NT2/D1 (cell line): ENCODE measurements around the gene PDZD4.
A peak's percentile ranks its signal among the peaks of the same experiment; 100 is the strongest.

Experiments
- DNase-seq: peaks from one replicate; pipeline ENCODE4 v3.0.0-alpha.2; 2011; ENCODE audit warnings: low read depth, low spot score
- H3K27me3 ChIP-seq: 2 replicates; pipeline ENCODE4 v1.6.0; 2011; ENCODE audit warnings: mild to moderate bottlenecking; ENCODE audit not compliant: insufficient read length, insufficient read depth
- H3K36me3 ChIP-seq: 2 replicates; pipeline ENCODE4 v1.6.1; 2011; ENCODE audit warnings: mild to moderate bottlenecking, low read length, mixed read lengths; ENCODE audit not compliant: insufficient read depth, insufficient read length
- H3K4me1 ChIP-seq: 2 replicates; pipeline ENCODE4 v1.5.1; 2011; ENCODE audit not compliant: insufficient read depth, insufficient read length
- H3K4me3 ChIP-seq: 2 replicates; pipeline ENCODE4 v1.5.1; 2011; ENCODE audit warnings: low read depth; ENCODE audit not compliant: insufficient read length
- H3K9ac ChIP-seq: 2 replicates; pipeline ENCODE4 v1.6.0; 2011; ENCODE audit warnings: low read depth; ENCODE audit not compliant: insufficient read length
- H3K9me3 ChIP-seq: 2 replicates; pipeline ENCODE4 v1.5.1; 2011; ENCODE audit warnings: mild to moderate bottlenecking, low read length; ENCODE audit not compliant: insufficient read depth
- SUZ12 ChIP-seq: IDR thresholded peaks from 2 replicates; pipeline ENCODE4 v1.6.1; 2011; ENCODE audit not compliant: insufficient read length, insufficient read depth; ENCODE audit errors: extremely low read depth
- YY1 ChIP-seq: IDR thresholded peaks from 2 replicates; pipeline ENCODE4 v1.6.1; 2011; ENCODE audit not compliant: insufficient read length, insufficient read depth
- ZNF274 ChIP-seq: IDR thresholded peaks from 2 replicates; pipeline ENCODE4 v1.6.1; 2011; ENCODE audit warnings: mild to moderate bottlenecking, low read depth, low read length

The PDZD4 gene

DNA sequence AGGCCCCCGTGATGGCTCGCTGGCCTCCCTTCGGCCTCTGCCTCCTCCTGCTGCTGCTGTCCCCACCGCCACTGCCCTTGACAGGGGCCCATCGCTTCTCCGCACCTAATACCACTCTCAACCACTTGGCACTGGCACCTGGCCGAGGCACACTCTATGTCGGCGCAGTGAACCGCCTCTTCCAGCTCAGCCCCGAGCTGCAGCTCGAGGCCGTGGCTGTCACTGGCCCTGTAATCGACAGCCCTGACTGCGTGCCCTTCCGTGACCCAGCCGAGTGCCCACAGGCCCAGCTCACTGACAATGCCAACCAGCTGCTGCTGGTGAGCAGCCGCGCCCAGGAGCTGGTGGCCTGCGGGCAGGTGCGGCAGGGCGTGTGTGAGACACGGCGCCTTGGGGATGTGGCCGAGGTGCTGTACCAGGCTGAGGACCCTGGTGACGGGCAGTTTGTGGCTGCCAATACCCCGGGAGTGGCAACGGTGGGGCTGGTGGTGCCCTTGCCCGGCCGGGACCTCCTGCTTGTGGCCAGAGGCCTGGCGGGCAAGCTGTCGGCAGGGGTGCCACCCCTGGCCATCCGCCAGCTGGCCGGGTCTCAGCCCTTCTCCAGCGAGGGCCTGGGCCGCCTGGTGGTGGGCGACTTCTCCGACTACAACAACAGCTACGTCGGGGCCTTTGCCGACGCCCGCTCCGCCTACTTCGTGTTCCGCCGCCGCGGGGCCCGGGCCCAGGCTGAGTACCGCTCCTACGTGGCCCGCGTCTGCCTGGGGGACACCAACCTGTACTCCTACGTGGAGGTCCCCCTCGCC is 63.3 kb downstream of the PDZD4 start:
- Histone ChIP-seq H3K36me3 (no peaks in the 10 kb centered on the region), H3K27me3 (no peaks in the 10 kb centered on the region), H3K4me3 (no peak overlapping the region), H3K9ac (no peak overlapping the region), H3K9me3 (no peaks in the 10 kb centered on the region), H3K4me1 (peaks cover 2% of the 10 kb centered on the region)
- TF ChIP-seq SUZ12, result no peak
- TF ChIP-seq YY1, result no peak
- TF ChIP-seq ZNF274, result no peak
- DNase-seq, result no peak

DNA sequence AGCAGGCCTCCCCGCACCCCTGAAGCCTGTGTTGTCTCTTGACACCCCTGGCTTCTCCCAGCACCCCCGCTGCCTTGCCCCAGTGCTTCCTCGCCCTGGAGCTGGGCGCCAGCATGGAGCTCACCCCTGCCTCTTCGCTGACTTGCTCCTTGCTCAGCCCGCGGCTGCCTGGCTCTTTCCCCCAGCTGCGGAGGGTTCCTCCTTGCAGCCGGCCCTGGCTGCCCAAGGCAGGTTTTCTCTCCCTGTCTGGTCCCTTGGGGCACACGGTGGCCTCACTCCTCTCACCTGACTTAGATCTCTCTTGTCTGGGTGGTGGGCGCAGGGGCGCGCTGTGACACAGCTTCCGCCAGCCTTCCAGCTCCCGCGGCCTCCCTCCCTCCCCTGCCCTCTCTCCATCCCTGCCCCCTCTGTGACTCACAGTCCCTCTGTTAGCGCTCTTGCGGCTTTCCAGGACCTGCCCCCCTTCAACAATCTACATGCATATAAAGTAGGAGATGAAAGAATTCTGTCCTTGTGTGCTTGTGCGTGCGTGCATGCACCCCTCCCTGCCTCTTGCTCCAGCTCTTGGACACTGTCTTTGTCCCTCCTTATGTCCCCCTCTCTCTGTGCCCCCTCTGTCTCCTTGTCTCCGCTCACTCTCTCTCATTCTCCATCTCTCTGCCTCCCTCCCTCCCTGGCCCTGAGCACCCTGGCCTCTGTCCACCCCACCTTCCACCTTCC is 64.1 kb downstream of the PDZD4 start:
- Histone ChIP-seq H3K4me1 (peaks cover 2% of the 10 kb centered on the region), H3K36me3 (no peaks in the 10 kb centered on the region), H3K9ac (peak overlapping the region; percentile 50), H3K4me3 (peak overlapping the region; percentile 24), H3K9me3 (no peaks in the 10 kb centered on the region), H3K27me3 (no peaks in the 10 kb centered on the region)
- TF ChIP-seq YY1 (no peak), ZNF274 (no peak), SUZ12 (no peak)
- DNase-seq, result peak; percentile 13

DNA sequence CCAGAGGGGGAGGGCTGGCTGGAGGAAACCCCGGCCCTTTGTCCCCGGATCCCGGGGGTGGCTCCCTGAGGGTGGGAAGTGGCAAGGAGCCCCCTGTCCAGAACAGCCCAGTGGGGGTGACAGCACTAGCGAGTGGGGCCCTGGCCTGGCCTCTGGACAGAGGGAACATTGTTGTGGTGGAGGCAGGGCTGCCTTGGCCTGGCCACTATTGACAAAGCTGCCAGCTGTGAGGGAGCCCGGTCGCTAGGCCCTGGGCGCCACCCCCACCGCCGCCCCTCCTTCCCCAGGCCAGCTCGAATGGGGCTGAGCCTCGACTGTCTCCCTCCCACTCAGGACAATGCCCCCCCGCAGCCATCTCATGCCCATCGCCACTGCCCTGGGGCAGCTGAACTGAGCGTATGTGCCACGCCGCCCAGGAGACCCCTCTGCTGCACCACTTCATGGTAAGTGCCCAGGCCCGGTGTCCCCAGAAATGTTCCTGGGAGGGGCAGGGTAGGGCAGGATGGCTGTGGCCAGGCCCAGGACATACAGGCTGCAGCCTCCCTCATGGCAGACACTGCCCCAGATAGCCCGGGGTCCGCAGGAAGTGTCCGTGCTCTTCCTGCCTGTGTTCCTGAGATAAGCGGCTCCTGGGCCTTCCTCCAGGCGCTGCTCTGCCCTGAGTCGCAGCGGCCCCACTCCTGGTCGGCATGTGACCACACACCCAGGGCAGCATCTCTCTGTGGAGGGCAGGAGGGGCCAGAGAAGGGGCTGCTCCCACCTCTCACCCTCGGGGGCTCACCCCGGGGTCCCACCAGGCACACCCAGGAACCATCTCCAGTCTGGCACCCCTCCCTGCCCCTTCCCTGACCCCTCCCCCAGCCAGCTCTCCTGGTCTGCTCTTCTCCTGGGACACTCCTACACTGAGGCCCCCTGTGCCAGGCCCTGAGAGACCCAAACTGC is 64.9 kb downstream of the PDZD4 start:
- DNase-seq, result no peak
- no peaks in the 10 kb centered on the region for H3K9me3 ChIP-seq
- peak overlapping the region; percentile 24 for H3K4me3 ChIP-seq

DNA sequence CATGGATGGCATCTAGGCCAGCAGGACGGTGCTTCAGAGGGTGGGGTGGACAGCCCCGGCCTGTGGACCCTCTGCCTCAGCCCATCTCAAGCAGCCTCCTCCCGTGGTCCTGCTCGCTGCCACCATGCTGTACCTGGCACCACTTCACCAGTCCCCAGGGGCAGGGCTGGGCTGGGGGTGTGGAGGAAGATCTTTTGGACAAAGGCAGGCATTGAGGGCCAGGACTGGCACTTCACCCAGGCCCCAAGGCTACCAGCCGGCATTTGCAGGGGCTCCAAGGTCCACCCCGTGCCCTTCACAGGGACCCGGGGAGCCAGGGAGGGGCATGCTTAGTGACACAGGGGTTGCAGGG is 65.6 kb downstream of the PDZD4 start:
- Histone ChIP-seq H3K9ac (no peak overlapping the region), H3K9me3 (no peaks in the 10 kb centered on the region), H3K36me3 (no peaks in the 10 kb centered on the region), H3K4me1 (peaks cover 2% of the 10 kb centered on the region), H3K27me3 (no peaks in the 10 kb centered on the region), H3K4me3 (no peak overlapping the region)
- TF ChIP-seq YY1 (no peak), ZNF274 (no peak), SUZ12 (no peak)
- no peak for DNase-seq

More for the DNA sequence above, 64.9 kb downstream of the PDZD4 start:
- no peaks in the 10 kb centered on the region for H3K27me3 ChIP-seq
- TF ChIP-seq SUZ12, result no peak
- TF ChIP-seq ZNF274, result no peak
- no peak for TF ChIP-seq YY1
- H3K9ac ChIP-seq, result peak overlapping the region; percentile 56
- H3K4me1 ChIP-seq, result peaks cover 2% of the 10 kb centered on the region
- H3K36me3 ChIP-seq, result no peaks in the 10 kb centered on the region

DNA sequence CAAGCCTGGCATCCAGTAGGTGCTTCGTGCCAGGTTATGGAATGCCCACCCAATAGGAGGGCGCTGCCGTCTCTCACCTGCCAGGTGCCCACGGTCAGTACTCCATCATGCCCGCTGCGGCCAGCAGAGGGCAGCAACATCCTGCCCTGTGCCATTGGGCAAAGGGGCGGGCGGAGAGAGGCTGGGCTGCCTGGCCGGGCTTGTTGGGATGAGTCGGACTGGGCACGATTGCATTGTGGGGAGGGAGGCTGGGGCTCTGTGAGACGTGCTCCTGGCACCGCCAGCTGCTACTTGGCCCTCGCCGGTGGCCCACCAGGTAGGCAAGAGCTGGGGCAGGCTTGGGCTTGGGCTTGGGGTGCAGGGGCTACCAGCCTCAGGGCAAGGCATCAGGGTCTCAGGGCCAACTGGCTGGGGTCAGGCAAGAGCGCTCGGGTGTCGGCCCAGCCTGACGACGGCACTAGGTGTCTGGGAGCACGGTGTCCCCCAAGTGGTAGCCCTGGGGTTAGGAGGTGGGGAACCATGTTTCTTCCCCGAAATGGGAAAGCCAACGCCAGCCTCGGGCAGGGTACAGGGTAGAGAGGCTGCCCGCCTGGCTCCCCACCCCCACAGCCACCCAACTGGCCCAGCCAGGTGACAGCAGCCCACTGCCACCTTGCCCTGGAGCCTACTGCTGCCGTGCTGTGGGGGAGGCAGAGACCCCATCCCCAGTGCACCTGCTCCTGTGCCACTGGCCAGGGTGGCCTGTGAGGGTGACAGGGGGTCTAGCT is 66.2 kb downstream of the PDZD4 start, which contains the start of gene PLXNB3:
TSS of gene PLXNB3 (plus strand) at position 261 of the 767 bp plus-strand sequence. CDS start 1,287 bp downstream, outside the sequence.
- no peak within 1 kb of the TSS for H3K9ac ChIP-seq

DNA sequence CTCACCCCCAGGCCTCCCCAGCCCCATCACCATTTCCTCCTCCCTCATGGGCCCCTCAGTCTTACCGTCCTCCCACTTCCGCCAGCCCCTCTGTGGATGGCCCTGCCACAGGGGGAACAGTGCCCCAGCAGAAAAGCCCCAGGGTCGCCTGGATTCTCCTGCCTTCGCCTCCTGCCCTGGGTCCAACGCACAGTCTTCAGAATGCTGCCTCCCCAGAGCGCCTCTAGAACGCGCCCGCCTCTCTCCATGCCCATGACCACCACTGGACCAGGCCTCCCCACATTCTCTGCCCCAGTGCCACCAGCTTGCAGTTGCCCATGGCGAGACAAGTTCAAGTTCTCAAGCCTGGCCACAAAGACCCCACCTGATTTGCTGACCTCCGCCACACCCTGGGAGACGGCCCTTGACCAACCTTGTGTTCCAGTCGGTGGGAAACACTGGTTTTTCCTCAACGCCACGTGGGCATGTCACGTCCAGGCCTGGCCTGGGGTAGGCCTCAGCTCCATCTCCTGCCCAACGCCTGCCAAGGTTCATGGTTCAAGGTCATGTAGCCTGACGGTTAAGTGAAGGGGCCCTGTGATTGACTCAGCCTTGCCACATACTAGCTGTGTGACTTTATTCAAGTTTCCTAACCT is 66.9 kb downstream of the PDZD4 start:
- Histone ChIP-seq H3K27me3 (no peaks in the 10 kb centered on the region), H3K9me3 (no peaks in the 10 kb centered on the region), H3K4me3 (no peak overlapping the region), H3K36me3 (no peaks in the 10 kb centered on the region), H3K4me1 (peaks cover 2% of the 10 kb centered on the region), H3K9ac (no peak overlapping the region)
- DNase-seq, result no peak
- no peak for TF ChIP-seq YY1

More for the DNA sequence above, 66.2 kb downstream of the PDZD4 start, which contains the start of gene PLXNB3:
- DNase-seq, result peak; percentile 20
- no peaks in the 10 kb centered on the region for H3K36me3 ChIP-seq
- H3K9me3 ChIP-seq, result no peaks in the 10 kb centered on the region
- TF ChIP-seq SUZ12, result no peak
- H3K4me1 ChIP-seq, result peaks cover 2% of the 10 kb centered on the region
- no peaks in the 10 kb centered on the region for H3K27me3 ChIP-seq
- H3K4me3 ChIP-seq, result no peak within 1 kb of the TSS
